ENCODE data around the gene STK10.
"Not testable (repeated sequence)": the region's sequence is repeated elsewhere in the genome, so short reads cannot be mapped to it uniquely, and the experiment has no call there.

STK10 gene
- 433 to 454 reads per million in 2 donors for total RNA-seq

DNA sequence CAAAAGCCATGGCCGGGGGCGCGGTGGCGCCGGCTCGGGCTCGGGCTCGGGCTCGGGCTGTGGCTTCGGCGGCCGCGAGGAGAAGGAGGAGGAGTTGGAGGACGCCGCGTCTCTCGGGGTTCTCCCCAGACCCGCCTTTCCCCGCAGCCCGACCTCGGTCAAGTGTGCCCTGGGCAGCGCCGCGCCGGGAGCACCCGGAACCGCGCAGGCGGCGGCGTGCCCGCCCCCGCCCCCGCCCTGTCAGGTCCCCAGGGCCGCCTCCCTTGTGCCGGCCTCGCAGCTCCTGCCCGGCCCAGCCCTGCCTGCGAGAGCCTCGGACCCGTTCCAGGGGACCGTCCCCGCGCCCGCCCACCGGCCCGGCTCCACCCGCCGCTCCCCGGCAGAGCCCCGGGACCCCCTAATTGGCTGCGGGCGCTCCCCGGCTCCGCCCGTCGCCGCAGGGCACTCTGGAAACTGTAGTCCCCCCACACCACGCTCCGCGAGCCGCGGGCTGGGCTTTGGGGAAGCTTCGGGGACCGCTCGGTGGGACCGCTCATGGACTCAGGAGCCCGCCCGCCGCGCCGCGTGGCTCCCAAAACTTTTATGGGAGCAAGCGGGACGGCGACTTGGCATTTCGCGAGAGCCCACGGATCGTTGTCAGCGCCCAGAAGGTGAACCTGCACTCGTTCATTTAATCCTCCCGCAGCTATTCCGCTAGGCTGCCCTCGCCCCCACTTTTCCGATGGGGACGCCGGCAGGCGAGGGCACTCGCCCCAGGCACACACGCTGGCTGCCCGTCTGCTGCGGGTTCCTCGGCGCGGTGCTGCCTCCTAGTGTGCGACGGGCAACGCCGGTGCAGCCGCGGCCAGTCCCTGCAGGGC is at the start of gene STK10:
Gene STK10 (minus strand): TSS at position 192 of the 860 bp plus-strand sequence. CDS start 182 bp downstream, at position 10.
- DNase-seq = peak; percentile 77 to 95 (median 85)

DNA sequence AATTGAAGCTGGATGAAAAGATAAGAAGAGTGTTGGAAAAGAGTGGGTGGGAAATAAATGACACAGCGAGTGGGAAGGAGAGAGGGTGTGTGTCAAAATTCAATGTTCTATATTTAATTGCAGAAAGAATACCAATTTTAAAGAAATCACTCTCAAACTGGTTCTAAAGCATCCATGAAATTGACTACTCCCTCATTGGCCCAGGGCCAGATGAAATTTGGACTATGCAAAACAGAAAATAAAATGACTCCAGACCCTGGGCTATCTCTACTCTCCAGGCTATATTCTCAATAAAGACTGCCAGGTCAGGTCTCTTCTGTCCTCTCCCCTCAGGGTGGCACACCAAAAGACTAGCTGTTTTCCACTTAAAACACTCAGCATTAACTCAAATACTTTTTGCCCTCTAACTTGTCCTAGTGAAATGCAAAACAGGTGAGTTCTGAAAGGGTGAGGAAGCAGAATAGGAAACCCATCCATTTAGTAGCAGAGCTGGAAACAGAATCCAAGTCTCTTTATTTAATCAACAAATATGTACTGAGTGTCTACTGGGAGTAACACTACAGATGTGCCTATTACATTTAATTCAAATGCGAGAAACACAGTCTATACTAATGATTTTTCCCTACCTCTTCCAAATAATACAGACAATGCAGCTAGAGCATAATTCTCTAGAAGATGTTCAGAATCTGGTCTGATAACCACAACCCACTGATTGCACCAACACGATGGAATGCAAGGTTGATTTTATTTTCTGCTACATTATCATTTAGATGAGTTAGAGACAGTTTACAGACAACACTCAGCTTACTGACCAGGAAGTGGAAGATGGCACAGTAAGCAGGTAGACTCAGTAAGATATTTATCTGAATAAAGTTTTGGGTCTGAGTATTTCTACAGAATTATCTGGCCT is 48.1 kb upstream of the STK10 start:
- peak in 1 of 5 experiments; percentile 37 for DNase-seq

DNA sequence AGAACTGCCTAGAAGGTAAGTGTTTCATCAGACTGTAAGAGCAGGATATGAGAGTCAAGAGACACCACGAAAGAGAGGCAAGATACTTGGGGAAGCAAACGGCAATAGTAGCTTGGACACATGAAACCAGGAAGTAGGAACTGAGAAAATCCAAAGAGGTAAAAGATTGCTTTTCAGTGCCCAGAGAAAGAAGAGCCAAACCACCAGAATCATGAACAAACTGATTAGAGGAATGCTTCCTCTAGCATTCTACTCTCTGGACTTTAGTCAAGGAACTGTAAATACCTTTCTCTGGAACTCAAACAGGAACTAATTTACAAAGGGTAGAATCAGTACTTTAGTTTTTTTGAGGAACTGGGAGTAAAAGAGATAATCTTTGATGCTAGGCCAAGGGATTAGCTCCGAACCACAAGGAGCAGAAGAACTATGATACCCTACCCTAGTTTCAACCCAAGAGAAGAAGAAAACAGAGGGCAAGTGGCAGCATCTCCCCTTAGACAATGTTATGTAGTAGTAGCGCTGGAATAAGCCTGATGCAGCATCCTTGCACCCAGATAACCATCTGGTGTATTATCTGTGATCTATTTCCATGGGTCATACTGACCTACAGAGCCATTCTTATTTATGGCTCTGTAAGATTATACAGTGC is 47.2 kb upstream of the STK10 start:
- DNase-seq = peak in 1 of 5 experiments; percentile 22

DNA sequence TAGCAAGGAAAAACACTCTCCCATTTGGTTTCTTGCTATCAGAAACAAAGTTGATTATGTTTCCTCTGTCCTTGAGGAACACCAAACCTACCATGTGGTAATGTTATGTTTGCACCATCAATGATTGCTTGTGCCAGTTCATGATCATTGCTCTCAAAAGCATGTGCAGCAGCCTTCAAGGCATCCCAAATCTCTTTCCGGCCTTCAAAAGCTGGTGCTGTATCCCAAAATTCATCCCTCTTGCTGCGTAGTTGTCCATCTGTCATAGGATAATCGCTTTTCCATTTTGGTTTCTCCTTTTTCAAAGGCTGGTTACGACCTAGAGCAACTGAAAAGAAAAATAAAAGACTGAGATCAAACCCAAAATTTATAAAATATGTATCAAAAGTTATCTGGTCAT is 46.0 kb upstream of the STK10 start:
- DNase-seq = no peak

DNA sequence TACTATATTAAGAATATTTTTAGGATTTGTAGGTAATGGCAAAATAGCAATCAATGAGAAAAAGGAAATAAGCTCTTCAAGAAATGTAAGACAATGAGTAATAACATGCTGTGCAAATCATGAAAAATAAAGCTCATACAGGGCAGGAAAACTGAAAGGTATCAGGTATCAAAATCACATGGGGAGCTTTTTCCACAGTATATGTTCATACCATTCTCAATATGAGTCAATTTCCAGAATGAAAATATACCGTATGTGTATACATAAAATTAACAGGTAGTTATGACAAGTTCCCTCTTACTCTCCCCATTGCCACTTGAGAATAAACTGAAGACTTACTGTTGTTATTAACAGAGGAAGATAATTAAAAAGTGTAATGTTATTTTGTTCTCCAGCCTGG is 41.9 kb upstream of the STK10 start:
- peak in 1 of 5 experiments; percentile 31 for DNase-seq

- DNase-seq = no peak
Observed at GRCh38 chr5:172224996-172225395, 37.0 kb upstream of the STK10 start.

GRCh38 chr5:172223901-172224873 is 36.2 kb upstream of the STK10 start:
- DNase-seq = peak in 2 of 5 experiments; percentile 34 to 85

DNA sequence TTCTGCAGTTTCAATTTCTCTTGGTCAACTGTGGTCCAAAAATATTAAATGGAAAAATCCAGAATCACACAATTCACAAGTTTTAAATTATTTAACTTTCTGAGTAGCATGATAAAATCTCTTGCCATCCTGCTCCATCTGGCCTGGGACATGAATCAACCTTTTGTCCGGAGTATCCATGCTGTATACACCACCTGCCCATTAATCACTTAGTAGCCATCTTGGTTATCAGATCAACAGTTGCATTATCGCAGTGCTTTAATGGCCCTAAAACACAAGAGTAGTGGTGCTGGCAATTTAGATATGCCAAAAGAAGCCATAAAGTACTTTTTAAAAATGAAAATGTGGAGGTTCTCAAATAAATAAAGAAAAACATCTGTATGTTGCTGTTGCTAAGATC is 31.3 kb upstream of the STK10 start:
- no peak for DNase-seq

DNA sequence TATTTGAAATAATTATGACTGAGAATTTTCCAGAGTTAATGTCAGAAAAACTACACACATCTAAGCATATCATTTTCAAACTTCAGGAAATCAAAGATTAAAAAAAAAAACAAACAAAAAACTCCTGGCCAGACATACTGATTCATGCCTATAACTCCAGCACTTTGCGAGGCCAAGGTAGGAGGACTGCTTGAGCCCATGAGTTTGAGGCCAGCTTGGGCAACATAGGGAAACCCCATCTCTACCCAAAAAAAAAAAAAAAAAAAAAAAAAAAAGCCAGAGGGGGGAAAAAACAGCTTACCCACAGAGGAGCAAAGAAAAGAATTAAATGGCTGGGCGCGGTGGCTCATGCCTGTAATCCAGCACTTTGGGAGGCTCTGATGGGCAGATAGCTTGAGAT is 28.3 kb upstream of the STK10 start:
- DNase-seq = no peak

DNA sequence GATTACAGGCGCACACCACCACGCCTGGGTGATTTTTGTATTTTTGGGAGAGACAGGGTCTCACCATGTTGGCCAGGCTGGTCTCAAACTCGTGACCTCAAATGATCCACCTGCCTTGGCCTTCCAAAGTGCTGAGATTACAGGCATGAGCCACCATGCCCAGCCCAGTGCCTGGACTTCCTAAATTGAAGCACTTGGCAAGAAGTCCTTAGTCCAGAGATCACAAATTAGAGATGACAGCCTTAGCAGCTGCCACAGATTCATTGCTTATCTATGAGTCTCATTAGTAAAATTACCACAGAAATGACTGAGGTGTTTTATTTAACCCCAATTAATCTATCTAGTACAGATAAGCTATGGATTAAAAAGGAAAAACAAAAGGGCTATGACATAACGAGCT is 25.1 kb upstream of the STK10 start:
- no peak for DNase-seq

- no peak for DNase-seq
Observed at GRCh38 chr5:172211676-172212075, 23.7 kb upstream of the STK10 start.

- DNase-seq = no peak
Observed at GRCh38 chr5:172209714-172210113, 21.7 kb upstream of the STK10 start.

- DNase-seq = no peak
Observed at GRCh38 chr5:172207511-172207910, 19.5 kb upstream of the STK10 start.

DNA sequence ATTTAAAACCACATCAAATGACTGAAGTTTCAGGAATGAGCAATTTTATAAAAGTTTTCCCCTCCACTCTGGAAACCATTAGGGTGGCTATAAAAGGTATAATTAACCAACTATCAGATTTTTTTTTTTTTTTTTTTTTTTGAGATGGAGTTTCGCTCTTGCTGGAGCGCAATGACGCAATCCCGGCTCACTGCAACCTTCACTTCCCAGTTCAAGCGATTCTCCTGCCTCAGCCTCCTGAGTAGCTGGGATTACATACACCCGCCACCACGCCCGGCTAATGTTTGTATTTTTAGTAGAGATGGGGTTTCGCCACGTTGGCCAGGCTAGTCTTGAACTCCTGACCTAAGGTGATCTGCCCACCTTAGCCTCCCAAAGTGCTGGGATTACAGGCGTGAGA is 18.0 kb upstream of the STK10 start:
- DNase-seq = not testable (repeated sequence)

- DNase-seq = no peak
Observed at GRCh38 chr5:172200476-172200875, 12.5 kb upstream of the STK10 start.

- no peak for DNase-seq
Observed at GRCh38 chr5:172199446-172199845, 11.4 kb upstream of the STK10 start.

- DNase-seq = not testable (repeated sequence)
Observed at GRCh38 chr5:172197775-172198174, 9.8 kb upstream of the STK10 start.

GRCh38 chr5:172194985-172195774 is 7.2 kb upstream of the STK10 start:
- DNase-seq = no peak

DNA sequence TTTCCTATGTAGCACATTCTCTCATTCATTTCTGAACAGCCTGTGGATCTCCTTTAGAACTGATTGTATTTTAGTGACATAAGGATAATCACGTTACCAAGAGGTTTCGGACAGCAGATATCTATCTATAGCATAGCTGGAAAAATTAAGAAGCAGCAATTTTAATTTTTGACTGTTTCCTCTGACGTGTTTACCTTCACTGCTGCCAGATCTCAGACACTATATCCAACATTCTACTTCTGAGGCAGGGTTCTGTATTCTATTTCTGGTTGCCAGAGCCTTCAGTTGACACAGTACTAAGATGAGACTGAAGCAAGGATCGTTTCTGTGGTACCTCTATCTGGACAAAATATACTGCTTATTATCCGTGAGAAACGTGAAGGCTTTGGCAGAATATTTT is 5.8 kb upstream of the STK10 start, which contains the start of gene EFCAB9:
Gene EFCAB9 (plus strand): TSS at position 301 of the 400 bp plus-strand sequence. CDS start 1 bp downstream, at position 302.
- DNase-seq = no peak

GRCh38 chr5:172189693-172190296 is 1.8 kb upstream of the STK10 start:
- no peak for DNase-seq
